Neural cell (in vitro differentiated cells): ENCODE results near the gene ANKRD28.
"Not testable (repeated sequence)": the region's sequence is repeated elsewhere in the genome, so short reads cannot be mapped to it uniquely, and the experiment has no call there.

ENCODE experiments used
- EZH2 ChIP-seq: fragments of 200-600, 300-800 bp; shearing (Covaris generic), sonication (generic); IDR thresholded peaks from 2 replicates; pipeline ENCODE4 v1.6.1; 2014; ENCODE audit warnings: antibody characterized with exemption, low read length, borderline replicate concordance, mild to moderate bottlenecking; ENCODE audit not compliant: insufficient read depth, poor library complexity, severe bottlenecking
- RAD21 ChIP-seq: fragments of 450-650 bp; conservative IDR thresholded peaks from 2 replicates; pipeline ENCODE4 v1.6.1; 2014; ENCODE audit warnings: antibody characterized with exemption, mild to moderate bottlenecking, moderate library complexity
- TAF1 ChIP-seq: IDR thresholded peaks from 2 replicates; pipeline ENCODE4 v1.6.1; 2012; ENCODE audit warnings: low read depth
- TF ChIP-seq, protein P1 (sequence below): fragments of 450-650 bp; IDR thresholded peaks from 2 replicates; pipeline ENCODE4 v1.5.1; 2014; ENCODE audit warnings: antibody characterized with exemption, mild to moderate bottlenecking, moderate library complexity; ENCODE audit not compliant: poor library complexity, severe bottlenecking

DNA sequence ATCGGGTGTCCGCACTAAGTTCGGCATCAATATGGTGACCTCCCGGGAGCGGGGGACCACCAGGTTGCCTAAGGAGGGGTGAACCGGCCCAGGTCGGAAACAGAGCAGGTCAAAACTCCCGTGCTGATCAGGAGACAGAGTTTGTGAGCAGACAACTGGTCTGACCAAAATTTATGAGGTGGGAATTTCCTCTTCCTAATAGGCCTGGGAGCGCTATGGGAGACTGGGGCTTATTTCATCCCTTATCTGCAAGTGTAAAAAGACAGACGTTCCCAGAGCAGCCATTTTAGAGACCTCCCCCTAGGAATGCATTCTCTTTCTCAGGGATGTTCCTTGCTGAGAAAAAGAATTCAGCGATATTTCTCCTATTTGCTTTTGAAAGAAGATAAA is 59.2 kb downstream of the ANKRD28 start:
- TF ChIP-seq, protein P1, sequence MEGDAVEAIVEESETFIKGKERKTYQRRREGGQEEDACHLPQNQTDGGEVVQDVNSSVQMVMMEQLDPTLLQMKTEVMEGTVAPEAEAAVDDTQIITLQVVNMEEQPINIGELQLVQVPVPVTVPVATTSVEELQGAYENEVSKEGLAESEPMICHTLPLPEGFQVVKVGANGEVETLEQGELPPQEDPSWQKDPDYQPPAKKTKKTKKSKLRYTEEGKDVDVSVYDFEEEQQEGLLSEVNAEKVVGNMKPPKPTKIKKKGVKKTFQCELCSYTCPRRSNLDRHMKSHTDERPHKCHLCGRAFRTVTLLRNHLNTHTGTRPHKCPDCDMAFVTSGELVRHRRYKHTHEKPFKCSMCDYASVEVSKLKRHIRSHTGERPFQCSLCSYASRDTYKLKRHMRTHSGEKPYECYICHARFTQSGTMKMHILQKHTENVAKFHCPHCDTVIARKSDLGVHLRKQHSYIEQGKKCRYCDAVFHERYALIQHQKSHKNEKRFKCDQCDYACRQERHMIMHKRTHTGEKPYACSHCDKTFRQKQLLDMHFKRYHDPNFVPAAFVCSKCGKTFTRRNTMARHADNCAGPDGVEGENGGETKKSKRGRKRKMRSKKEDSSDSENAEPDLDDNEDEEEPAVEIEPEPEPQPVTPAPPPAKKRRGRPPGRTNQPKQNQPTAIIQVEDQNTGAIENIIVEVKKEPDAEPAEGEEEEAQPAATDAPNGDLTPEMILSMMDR = not testable (repeated sequence)
- TF ChIP-seq EZH2, RAD21, TAF1: not testable (repeated sequence)
